GM12891 (cell line): ENCODE measurements around the gene NRXN3.
A peak's percentile ranks its signal among the peaks of the same experiment; 100 is the strongest.

Experiments
- DNase-seq: peaks from one replicate; pipeline ENCODE4 v3.0.0; 2011; ENCODE audit warnings: low spot score; ENCODE audit not compliant: insufficient read length
- FAIRE-seq: peaks from 2 replicates; lab custom pipeline; 2011; peaks lifted over from hg19 to GRCh38; lab: Jason Lieb, UNC
- PAX5 ChIP-seq: IDR thresholded peaks from 2 replicates; pipeline ENCODE4 v1.6.1; 2011; ENCODE audit warnings: low read length, moderate library complexity, mild to moderate bottlenecking; ENCODE audit not compliant: insufficient read depth, severe bottlenecking
- POLR2A ChIP-seq: IDR thresholded peaks from 2 replicates; pipeline ENCODE4 v1.6.1; 2011; ENCODE audit warnings: low read depth, low read length, control low read depth
- POLR2AphosphoS5 ChIP-seq: IDR thresholded peaks from 2 replicates; pipeline ENCODE4 v1.6.1; 2011; ENCODE audit warnings: low read depth, low read length, control low read depth
- POU2F2 ChIP-seq: IDR thresholded peaks from 2 replicates; pipeline ENCODE4 v1.6.1; 2011; ENCODE audit warnings: low read depth, mild to moderate bottlenecking, control low read depth, low read length, moderate library complexity
- SPI1 ChIP-seq: IDR thresholded peaks from 2 replicates; pipeline ENCODE4 v1.6.1; 2011; ENCODE audit warnings: low read depth, low read length, control low read depth
- TAF1 ChIP-seq: IDR thresholded peaks from 2 replicates; pipeline ENCODE4 v1.6.1; 2011; ENCODE audit warnings: low read depth, low read length, control low read depth

Gene NRXN3

DNA sequence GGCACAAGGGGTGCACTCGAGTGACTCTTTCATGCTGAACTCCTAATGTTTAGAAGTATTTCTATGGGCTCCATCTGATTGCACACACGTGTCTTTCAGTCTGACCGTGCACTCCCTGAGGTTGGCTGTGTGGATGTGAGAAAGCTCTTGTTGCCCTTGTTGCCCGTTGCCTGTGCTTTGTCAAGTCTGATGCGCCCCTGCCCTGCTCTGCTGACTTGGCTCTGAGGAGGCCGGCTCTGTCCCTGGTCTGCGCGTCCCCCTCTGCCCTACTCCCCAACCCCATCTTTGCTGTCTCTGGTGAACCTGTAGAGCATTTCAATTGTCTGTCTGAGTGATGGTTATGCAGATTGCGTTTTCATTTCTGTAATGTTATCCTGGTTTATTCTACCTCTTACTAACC is 802.3 kb downstream of the NRXN3 start:
- TF ChIP-seq PAX5 = no peak
- TF ChIP-seq POU2F2 = no peak
- no peak for TF ChIP-seq SPI1
- no peak for TF ChIP-seq TAF1
- TF ChIP-seq POLR2A = no peak
- no peak for TF ChIP-seq POLR2AphosphoS5
- no peak for FAIRE-seq
- DNase-seq = no peak

DNA sequence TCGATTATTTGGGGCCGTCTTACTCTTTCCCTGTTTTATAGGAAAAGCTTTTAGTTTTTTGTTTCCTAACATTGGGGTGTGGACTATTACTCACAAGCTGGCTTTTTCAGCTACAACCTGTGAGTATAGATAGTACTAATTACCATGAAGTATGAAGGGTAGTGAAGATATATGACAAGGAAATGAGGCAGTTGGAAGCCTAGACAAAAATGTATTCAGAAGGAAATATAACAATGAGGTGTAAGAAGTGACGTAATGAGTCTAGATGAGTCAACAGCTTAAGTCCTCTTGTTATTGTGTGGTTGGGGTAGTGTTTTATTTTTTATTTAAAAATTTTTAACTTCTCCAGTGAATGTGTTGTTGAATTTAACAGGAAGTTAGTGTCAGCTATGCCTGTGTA is 804.5 kb downstream of the NRXN3 start:
- DNase-seq = no peak
- TF ChIP-seq TAF1 (no peak), POU2F2 (no peak), POLR2AphosphoS5 (no peak), POLR2A (no peak), PAX5 (no peak), SPI1 (no peak)
- FAIRE-seq = no peak

DNA sequence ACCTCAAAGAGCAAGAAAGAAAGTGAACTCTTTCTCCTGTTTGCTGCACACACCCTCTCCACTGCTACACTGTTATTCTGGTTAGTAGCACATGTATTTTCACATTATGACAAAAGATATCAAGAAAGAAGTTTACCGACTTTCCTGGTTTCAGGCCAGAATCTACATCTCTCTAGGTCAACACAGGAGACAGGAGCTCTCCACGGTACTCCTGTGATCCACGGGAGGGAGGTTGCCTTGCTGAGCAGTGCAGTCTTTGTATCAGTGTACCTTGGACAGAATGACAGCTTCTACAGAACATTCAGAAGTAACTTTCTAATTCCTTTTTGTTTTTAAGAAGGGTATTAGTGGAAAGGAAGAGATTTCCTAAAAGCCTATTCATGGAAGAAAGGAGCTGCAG is 805.6 kb downstream of the NRXN3 start:
- no peak for TF ChIP-seq POLR2AphosphoS5
- no peak for TF ChIP-seq PAX5
- TF ChIP-seq POLR2A = no peak
- no peak for TF ChIP-seq SPI1
- TF ChIP-seq POU2F2 = no peak
- no peak for TF ChIP-seq TAF1
- no peak for DNase-seq
- no peak for FAIRE-seq

DNA sequence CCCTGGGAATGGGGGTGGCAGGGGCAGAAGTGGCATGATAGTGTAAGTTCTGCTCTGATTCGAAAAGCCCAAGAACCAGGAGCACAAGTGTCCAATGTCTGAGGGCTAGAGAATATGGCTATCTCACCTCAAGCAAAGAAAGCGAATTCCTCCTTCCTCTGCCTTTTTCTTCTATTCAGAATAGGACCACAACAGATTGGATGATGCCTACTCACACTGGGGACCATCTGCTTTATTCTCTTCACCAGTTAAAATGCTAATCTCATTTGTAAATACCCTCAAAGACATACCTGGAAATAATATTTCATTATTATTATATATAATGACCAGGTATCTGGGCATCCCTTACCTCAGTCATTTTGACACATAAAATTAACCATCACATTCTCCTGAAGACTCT is 808.7 kb downstream of the NRXN3 start:
- DNase-seq (no peak), FAIRE-seq (no peak)
- TF ChIP-seq POLR2A (no peak), SPI1 (no peak), TAF1 (no peak), POLR2AphosphoS5 (no peak), POU2F2 (no peak), PAX5 (no peak)

DNA sequence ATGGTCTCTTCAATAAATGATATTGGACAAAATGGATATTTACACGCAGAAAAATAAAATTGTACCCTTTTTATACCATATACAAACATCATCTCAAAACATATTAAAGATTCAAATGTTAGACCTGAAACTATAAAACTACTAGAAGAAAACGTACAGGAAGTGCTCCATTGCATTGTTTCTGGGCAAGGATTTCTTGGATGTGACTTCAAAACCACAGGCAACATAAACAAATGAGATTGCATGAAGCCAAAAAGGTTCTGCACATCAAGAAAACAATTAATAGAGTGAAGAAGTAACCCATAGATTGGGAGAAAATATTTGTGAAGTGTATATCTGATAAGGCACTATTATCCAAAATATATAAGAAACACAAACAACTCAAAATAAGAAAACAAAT is 812.4 kb downstream of the NRXN3 start:
- no peak for DNase-seq
- FAIRE-seq = no peak
- no peak for TF ChIP-seq POU2F2
- TF ChIP-seq TAF1 = no peak
- no peak for TF ChIP-seq POLR2A
- no peak for TF ChIP-seq SPI1
- TF ChIP-seq PAX5 = no peak
- TF ChIP-seq POLR2AphosphoS5 = no peak

DNA sequence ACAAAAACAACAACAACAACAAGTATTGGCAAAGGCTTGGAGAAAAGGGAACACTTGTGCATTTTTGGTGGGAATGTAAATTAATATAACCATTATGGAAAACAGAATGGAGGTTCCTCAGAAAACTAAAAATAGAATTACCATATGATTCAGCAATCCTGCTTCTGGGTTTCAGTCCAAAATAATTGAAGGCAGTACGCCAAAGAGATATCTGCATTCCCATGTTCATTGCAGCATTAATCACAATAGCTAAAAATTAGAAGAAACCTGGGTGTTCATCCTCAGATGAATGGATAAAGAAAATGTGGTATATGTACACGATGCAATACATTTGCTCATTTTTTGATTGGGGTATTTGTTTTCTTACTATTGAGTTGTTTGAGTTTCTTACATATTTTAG is 813.0 kb downstream of the NRXN3 start:
- TF ChIP-seq POLR2AphosphoS5 (no peak), TAF1 (no peak), POLR2A (no peak), PAX5 (no peak), SPI1 (no peak), POU2F2 (no peak)
- DNase-seq (no peak), FAIRE-seq (no peak)

DNA sequence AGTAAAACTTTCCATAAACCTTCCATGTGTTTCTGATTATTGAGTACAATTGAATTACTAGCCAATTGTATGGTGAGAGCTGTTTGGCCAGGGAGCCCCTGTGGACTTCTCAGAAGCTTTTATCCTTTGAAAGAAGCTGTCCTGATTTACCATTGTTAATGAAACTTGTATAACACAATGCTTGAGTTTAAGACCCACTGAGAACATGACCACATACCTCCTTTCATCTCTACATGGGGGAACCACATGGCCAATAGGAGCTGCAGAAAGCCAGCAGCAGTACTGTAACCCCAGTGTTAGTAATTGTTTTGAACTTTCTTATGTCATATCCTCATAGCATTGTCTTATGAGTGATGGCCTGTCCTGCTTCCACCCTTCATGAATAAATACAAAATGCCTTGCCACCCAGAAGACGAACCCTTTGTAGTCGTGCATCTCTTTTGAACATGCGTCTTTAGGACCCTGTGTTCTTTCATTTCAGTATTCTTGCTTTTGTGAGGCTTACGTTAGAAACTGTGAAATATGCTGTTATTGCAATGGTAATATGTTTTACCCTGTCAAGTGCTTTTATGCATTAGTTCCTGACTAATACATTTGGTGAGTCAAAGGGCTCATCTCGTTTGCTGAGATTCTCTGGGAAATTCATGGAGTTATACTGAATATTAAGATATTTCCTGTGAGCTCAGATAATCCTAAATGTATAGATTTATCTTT is 815.7 kb downstream of the NRXN3 start:
- FAIRE-seq (peak; percentile 13), DNase-seq (no peak)
- TF ChIP-seq TAF1 = no peak
- TF ChIP-seq POLR2A = no peak
- TF ChIP-seq POU2F2 = no peak
- no peak for TF ChIP-seq SPI1

DNA sequence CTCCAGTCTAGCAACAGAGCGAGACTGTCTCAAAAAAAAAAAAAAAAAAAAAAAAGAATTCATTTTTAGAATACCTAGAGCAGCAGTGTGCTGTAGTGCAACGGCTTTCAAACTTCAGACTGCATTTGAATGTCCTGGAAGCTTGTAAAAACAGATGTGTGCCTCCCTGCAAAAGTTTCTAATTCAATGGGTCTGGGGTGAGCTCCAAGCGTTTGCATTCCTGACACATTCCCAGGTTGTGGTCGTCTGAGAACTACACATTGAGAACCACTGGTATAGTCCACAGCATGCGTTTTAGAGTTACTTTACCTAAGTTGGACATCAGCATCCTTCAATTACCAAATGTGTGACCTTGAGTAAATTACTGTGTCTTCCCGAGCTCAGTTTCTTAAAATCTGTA is 816.8 kb downstream of the NRXN3 start:
- DNase-seq = no peak
- TF ChIP-seq PAX5 = no peak
- no peak for TF ChIP-seq POLR2A
- no peak for TF ChIP-seq SPI1
- no peak for TF ChIP-seq POU2F2
- no peak for TF ChIP-seq POLR2AphosphoS5
- no peak for TF ChIP-seq TAF1
- FAIRE-seq = no peak

DNA sequence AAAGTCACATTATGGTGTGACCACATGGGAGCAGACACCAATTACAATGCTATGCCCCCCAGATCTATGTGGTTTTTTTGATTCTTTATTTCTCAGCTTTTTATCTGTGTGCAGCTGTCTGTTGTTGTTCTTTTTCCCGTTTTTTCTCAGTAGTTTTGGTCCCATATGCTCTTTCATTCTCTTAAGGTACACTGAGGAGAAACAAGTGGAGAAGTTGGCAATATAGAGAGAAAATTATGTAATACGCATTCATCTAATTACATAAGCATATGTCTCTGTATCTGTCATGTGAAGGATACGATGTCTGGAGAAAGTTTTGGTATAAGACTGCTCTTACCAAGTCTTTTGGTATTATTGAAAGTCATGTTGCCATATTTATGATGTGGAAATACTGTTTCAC is 819.0 kb downstream of the NRXN3 start:
- TF ChIP-seq PAX5 (no peak), SPI1 (no peak)
- DNase-seq (no peak), FAIRE-seq (no peak)

DNA sequence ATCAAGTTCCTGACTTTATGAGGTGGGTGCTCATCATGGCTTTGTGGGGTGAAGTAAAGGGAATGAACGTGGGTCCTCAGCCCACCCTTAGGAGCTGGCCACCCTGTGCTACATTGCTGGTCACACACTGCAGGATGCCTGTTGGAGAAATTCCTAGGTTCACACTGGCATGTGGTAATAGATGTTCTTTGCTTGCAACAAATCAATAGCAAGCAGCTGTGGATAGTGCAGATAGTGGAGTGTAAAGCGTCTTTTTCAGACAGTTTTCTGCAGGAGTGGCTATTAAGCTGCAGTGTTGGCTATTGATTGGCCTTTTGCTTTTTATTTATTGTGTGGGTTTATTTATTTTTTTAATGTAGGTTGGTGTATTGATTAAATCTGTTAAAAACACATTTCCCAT is 822.7 kb downstream of the NRXN3 start:
- no peak for TF ChIP-seq POLR2A
- TF ChIP-seq POLR2AphosphoS5 = no peak
- TF ChIP-seq POU2F2 = no peak
- TF ChIP-seq SPI1 = no peak
- no peak for TF ChIP-seq PAX5
- TF ChIP-seq TAF1 = no peak
- no peak for FAIRE-seq
- DNase-seq = no peak
